Kidney epithelial cell (primary cell): ENCODE measurements around the gene COBL. TPM values are rescaled to one million over a fixed set of nuclear protein-coding genes. Genes with fewer than 3 reads are reported as not detected.
A peak's percentile ranks its signal among the peaks of the same experiment; 100 is the strongest.

Experiments used
- DNase-seq: peaks from one replicate; pipeline ENCODE4 v3.0.0-alpha.2; 2010; ENCODE audit warnings: low read depth
- H3K27me3 ChIP-seq: 2 replicates; pipeline ENCODE4 v1.6.0; 2011; ENCODE audit warnings: low read length; ENCODE audit not compliant: control insufficient read depth, insufficient read depth
- H3K36me3 ChIP-seq: 2 replicates; pipeline ENCODE4 v1.5.1; 2011; ENCODE audit warnings: low read length; ENCODE audit not compliant: control insufficient read depth, insufficient read depth
- H3K4me3 ChIP-seq: 2 replicates; pipeline ENCODE4 v1.5.1; 2011; ENCODE audit warnings: low read depth, mild to moderate bottlenecking, control low read depth, low read length
- CTCF ChIP-seq: IDR thresholded peaks from 2 replicates; pipeline ENCODE4 v1.5.1; 2011; ENCODE audit warnings: mild to moderate bottlenecking, moderate library complexity, low read length, control low read depth, inconsistent platforms; ENCODE audit not compliant: insufficient read depth, poor library complexity, severe bottlenecking
- total RNA-seq: library from RNA; depleted of rRNA; stranded (reverse); fragments of >200 nt; gene quantifications from 2 replicates; pipeline ENCODE4 v1.2.3, GENCODE V29; 2015

The COBL gene
- total RNA-seq, 1 donor from 2014 or later: 7.1 TPM

- no peak for DNase-seq
- Histone ChIP-seq H3K36me3 (no peaks in the 10 kb centered on the region), H3K4me3 (no peak overlapping the region), H3K27me3 (peaks cover 2% of the 10 kb centered on the region)
- TF ChIP-seq CTCF: no peak
These were observed 90.4 kb downstream of the COBL start for GRCh38 chr7:51226063-51226755.

- DNase-seq: no peak
- Histone ChIP-seq H3K4me3 (no peak overlapping the region), H3K36me3 (no peaks in the 10 kb centered on the region), H3K27me3 (peaks cover 1% of the 10 kb centered on the region)
- TF ChIP-seq CTCF: peak; percentile 61
These were observed 91.6 kb downstream of the COBL start for GRCh38 chr7:51224811-51225595.

- no peak overlapping the region for H3K4me3 ChIP-seq
- H3K36me3 ChIP-seq: no peaks in the 10 kb centered on the region
- no peak for TF ChIP-seq CTCF
- DNase-seq: no peak
- H3K27me3 ChIP-seq: no peaks in the 10 kb centered on the region
These were observed 93.1 kb downstream of the COBL start for GRCh38 chr7:51223505-51223904.

DNA sequence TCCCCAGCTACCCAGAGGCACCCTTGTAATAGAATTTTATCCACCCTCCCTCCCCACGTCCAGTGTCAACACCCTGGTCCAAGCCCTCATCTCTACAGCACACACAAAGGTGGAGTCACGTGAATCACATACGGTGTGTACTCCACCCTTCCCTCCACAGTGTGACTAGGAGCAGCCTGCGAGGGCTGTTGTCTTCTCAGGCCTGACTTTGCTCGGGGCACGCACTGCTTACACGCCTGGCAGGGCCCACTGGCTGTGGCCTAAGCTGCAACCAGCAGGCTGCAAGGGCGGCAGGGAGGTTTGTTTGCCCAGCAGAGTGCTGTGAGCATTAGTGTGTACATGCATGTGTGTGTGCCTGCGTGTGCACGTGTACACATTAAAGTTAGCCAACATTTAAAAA, 93.7 kb downstream of the COBL start:
- Histone ChIP-seq H3K4me3 (no peak overlapping the region), H3K36me3 (no peaks in the 10 kb centered on the region), H3K27me3 (no peaks in the 10 kb centered on the region)
- no peak for DNase-seq
- no peak for TF ChIP-seq CTCF

GRCh38 chr7:51220226-51220625, 96.4 kb downstream of the COBL start:
- Histone ChIP-seq H3K27me3 (no peaks in the 10 kb centered on the region), H3K4me3 (no peak overlapping the region), H3K36me3 (no peaks in the 10 kb centered on the region)
- no peak for DNase-seq
- TF ChIP-seq CTCF: no peak
